CD8-positive, alpha-beta memory T cell (primary cell): ENCODE data around the gene WDFY4. TPM values are rescaled to one million over a fixed set of nuclear protein-coding genes. Genes with fewer than 3 reads are reported as not detected.

Experiments
- CTCF ChIA-PET: fragments of 350-600 bp; sonication (Branson Sonifier 250); formaldehyde crosslinking; loops from one replicate; lab custom pipeline; 2021; ENCODE audit warnings: antibody characterized with exemption; lab: Charles Lee
- POLR2A ChIA-PET: fragments of 350-600 bp; sonication (Branson Sonifier 250); formaldehyde crosslinking; loops from one replicate; lab custom pipeline; 2021; ENCODE audit warnings: antibody characterized with exemption; lab: Charles Lee
- DNase-seq, 5 donors: peaks; one replicate each; pipeline versions ENCODE4 v3.0.0 to v3.0.0-alpha.2; 2020 to 2022; ENCODE audit warnings: mixed read lengths in 1 of 5
- H3K27ac ChIP-seq: one replicate; pipeline ENCODE4 v1.7.0; 2013; ENCODE audit warnings: low read depth, mild to moderate bottlenecking, low read length, moderate library complexity
- H3K27me3 ChIP-seq: 2 replicates; pipeline ENCODE4 v1.7.0; 2013; ENCODE audit warnings: low read length, mild to moderate bottlenecking; ENCODE audit not compliant: insufficient read depth, poor library complexity, severe bottlenecking
- H3K36me3 ChIP-seq: 2 replicates; pipeline ENCODE4 v1.7.0; 2013; ENCODE audit warnings: mild to moderate bottlenecking, low read length, moderate library complexity; ENCODE audit not compliant: insufficient read depth
- H3K4me1 ChIP-seq: 2 replicates; pipeline ENCODE4 v1.7.0; 2013; ENCODE audit warnings: mild to moderate bottlenecking, low read length, moderate library complexity; ENCODE audit not compliant: insufficient read depth
- H3K4me3 ChIP-seq: 2 replicates; pipeline ENCODE4 v1.7.0; 2013; ENCODE audit warnings: mild to moderate bottlenecking, low read length
- H3K9me3 ChIP-seq: 2 replicates; pipeline ENCODE4 v1.7.0; 2013; ENCODE audit warnings: mild to moderate bottlenecking, low read length
- H3K27ac Mint-ChIP-seq, 8 donors: one replicate each; pipeline ENCODE4 v1.8.0; 2020 to 2021; ENCODE audit warnings: mixed read lengths in 8 of 8, mild to moderate bottlenecking in 6 of 8, inconsistent platforms in 3 of 8, moderate library complexity in 3 of 8
- H3K27me3 Mint-ChIP-seq, 2 donors: one replicate each; pipeline ENCODE4 v1.8.0; 2020 to 2021; ENCODE audit warnings: mixed read lengths in 2 of 2, mild to moderate bottlenecking in 1 of 2, moderate library complexity in 1 of 2
- H3K36me3 Mint-ChIP-seq, 3 donors: one replicate each; pipeline ENCODE4 v1.8.0; 2020 to 2021; ENCODE audit warnings: mixed read lengths in 3 of 3, inconsistent platforms in 1 of 3, mild to moderate bottlenecking in 1 of 3
- H3K4me1 Mint-ChIP-seq, 3 donors: one replicate each; pipeline ENCODE4 v1.8.0; 2020 to 2021; ENCODE audit warnings: mixed read lengths in 3 of 3, inconsistent platforms in 1 of 3, mild to moderate bottlenecking in 1 of 3
- H3K4me3 Mint-ChIP-seq, 7 donors: one replicate each; pipeline ENCODE4 v1.8.0; 2020 to 2021; ENCODE audit warnings: mixed read lengths in 7 of 7, mild to moderate bottlenecking in 6 of 7, moderate library complexity in 4 of 7, inconsistent platforms in 2 of 7
- H3K9me3 Mint-ChIP-seq, 5 donors: one replicate each; pipeline ENCODE4 v1.8.0; 2020 to 2022; ENCODE audit warnings: mixed read lengths in 5 of 5, mild to moderate bottlenecking in 3 of 5, moderate library complexity in 2 of 5, inconsistent platforms in 1 of 5
- polyA plus RNA-seq: library from polyadenylated mRNA; unstranded; fragments of 300-500 nt; fragmentation: Illumina TruSeq; gene quantifications from one replicate; pipeline ENCODE4 v1.2.3, GENCODE V29; 2021
- total RNA-seq, 2 experiments: library from RNA; stranded (reverse); gene quantifications; one replicate each; pipeline ENCODE4 v1.2.3, GENCODE V29; 2021

The WDFY4 gene
- total and polyA plus RNA-seq, 3 experiments from 2014 or later = 0.20 to 0.35 TPM; not detected in 1

- Mint-ChIP-seq H3K4me3 (no peak overlapping the region), H3K27ac (no peak overlapping the region), H3K36me3 (no peaks in the 10 kb centered on the region), H3K4me1 (no peaks in the 10 kb centered on the region), H3K27me3 (peaks cover 4 to 15% of the 10 kb centered on the region in 2 donors), H3K9me3 (no peaks in the 10 kb centered on the region)
- H3K36me3 ChIP-seq = no peaks in the 10 kb centered on the region
- no peaks in the 10 kb centered on the region for H3K27me3 ChIP-seq
- H3K27ac ChIP-seq = no peak overlapping the region
- ChIA-PET POLR2A (no interaction called here), CTCF (no interaction called here)
- H3K4me1 ChIP-seq = no peaks in the 10 kb centered on the region
- H3K9me3 ChIP-seq = no peaks in the 10 kb centered on the region
- H3K4me3 ChIP-seq = no peak overlapping the region
- DNase-seq = no peak
These were observed 241.6 kb downstream of the WDFY4 start for GRCh38 chr10:48926255-48926654.

DNA sequence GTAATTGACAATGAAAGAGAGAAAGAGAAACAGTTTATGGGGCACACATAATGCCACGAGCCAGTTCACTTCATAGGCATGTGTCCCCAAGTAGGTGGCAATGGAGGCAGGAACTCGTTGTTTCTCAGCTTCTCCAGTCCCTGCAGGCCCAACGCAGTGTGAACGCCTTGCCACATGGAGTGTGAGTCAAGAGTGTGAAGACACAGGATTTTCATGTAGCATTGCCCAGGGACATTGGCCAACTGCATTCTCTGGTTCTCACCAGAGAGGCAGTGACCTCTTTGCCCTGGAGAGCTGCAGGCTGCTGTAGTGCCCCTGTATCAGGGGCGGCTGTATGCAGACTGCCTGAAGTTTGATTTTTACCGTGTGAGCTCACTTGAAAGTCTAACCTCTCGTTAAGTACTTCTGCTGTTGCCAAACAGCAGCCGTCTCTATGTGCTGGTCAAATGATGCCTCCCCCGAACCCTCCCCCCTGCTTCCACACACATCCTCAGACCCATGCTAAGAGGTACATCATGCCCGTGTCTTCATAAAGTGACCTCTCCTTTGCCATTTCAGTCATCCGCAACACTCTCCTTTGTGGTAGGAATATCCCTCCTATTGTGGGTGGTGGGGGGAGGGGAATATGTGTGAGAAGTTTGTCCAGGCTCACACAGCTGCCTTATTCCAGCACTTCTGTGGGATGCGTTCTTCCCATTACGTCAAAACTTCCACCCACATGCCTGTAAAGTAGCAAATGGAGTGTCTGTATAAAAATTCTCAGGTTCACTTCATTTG is 242.3 kb downstream of the WDFY4 start:
- Histone ChIP-seq H3K36me3 (no peaks in the 10 kb centered on the region), H3K27ac (no peak overlapping the region), H3K9me3 (no peaks in the 10 kb centered on the region), H3K4me3 (no peak overlapping the region), H3K27me3 (no peaks in the 10 kb centered on the region), H3K4me1 (no peaks in the 10 kb centered on the region)
- no peak for DNase-seq
- POLR2A ChIA-PET = no interaction called here
- no peaks in the 10 kb centered on the region for H3K36me3 Mint-ChIP-seq
- no peak overlapping the region for H3K27ac Mint-ChIP-seq
- H3K4me1 Mint-ChIP-seq = no peaks in the 10 kb centered on the region
- no peaks in the 10 kb centered on the region for H3K9me3 Mint-ChIP-seq
- peaks cover 4 to 15% of the 10 kb centered on the region in 2 donors for H3K27me3 Mint-ChIP-seq
- CTCF ChIA-PET = no interaction called here
- no peak overlapping the region for H3K4me3 Mint-ChIP-seq

- H3K9me3 Mint-ChIP-seq = no peaks in the 10 kb centered on the region
- no peaks in the 10 kb centered on the region for H3K36me3 Mint-ChIP-seq
- H3K4me3 Mint-ChIP-seq = no peak overlapping the region
- CTCF ChIA-PET = no interaction called here
- POLR2A ChIA-PET = no interaction called here
- Histone ChIP-seq H3K27ac (no peak overlapping the region), H3K4me1 (no peaks in the 10 kb centered on the region), H3K9me3 (no peaks in the 10 kb centered on the region), H3K4me3 (no peak overlapping the region), H3K27me3 (no peaks in the 10 kb centered on the region), H3K36me3 (no peaks in the 10 kb centered on the region)
- H3K4me1 Mint-ChIP-seq = no peaks in the 10 kb centered on the region
- peaks cover 4 to 15% of the 10 kb centered on the region in 2 donors for H3K27me3 Mint-ChIP-seq
- no peak overlapping the region for H3K27ac Mint-ChIP-seq
- DNase-seq = no peak
These were observed 244.8 kb downstream of the WDFY4 start for GRCh38 chr10:48929413-48929990.

GRCh38 chr10:48931188-48931587 is 246.5 kb downstream of the WDFY4 start:
- Histone ChIP-seq H3K27me3 (no peaks in the 10 kb centered on the region), H3K36me3 (no peaks in the 10 kb centered on the region), H3K4me1 (no peaks in the 10 kb centered on the region), H3K9me3 (no peaks in the 10 kb centered on the region), H3K4me3 (no peak overlapping the region), H3K27ac (no peak overlapping the region)
- Mint-ChIP-seq H3K27me3 (peaks cover 4 to 7% of the 10 kb centered on the region in 2 donors), H3K27ac (no peak overlapping the region), H3K4me3 (no peak overlapping the region), H3K9me3 (no peaks in the 10 kb centered on the region), H3K4me1 (no peaks in the 10 kb centered on the region), H3K36me3 (no peaks in the 10 kb centered on the region)
- ChIA-PET CTCF (no interaction called here), POLR2A (no interaction called here)
- no peak for DNase-seq

DNA sequence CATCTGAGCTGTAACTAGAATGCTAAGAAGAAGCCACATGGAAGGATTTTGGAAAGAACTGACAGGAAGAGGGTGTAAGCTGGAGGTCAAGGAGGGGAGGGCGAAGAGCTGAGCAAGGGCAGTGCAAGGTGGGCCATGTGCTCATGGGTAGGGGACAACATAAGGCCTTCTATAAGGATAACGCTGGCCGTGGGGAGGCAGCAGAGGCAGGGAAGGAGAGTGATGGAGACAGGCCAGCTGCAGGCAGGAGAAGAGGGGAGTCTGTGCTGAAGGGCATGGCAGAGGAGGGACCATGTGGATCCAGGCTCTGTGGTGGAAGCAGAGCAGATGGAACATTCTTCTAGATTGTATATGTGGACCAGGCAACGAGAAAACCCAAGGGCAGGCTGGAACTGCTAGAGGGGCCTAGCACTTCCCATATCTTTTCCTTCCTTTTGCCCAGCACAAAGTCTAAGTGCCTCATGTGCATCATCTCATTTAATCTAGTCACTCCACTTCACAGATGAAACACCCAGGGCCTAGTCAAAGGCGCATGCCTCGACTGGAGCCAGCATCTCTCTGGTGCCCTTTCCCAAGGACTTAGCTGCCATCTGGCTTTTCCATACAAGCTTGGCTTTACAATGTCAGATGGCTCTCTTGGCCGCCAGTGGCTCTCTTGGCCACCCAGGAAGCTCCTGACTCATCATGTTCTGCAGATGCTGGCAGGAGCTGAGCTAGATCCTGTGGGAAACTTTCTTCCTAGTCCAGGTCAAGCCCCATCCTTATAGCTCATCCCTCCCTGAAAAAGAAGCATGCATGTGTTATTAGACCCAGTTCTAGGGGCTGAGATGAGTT is 248.4 kb downstream of the WDFY4 start:
- Histone ChIP-seq H3K36me3 (no peaks in the 10 kb centered on the region), H3K9me3 (no peaks in the 10 kb centered on the region), H3K4me3 (no peak overlapping the region), H3K4me1 (no peaks in the 10 kb centered on the region), H3K27ac (no peak overlapping the region), H3K27me3 (no peaks in the 10 kb centered on the region)
- H3K4me3 Mint-ChIP-seq = no peak overlapping the region
- ChIA-PET POLR2A (no interaction called here), CTCF (interaction anchor here (0.9 kb wide), 1 partner anchor 38 kb away, joined by 3 read pairs; no protein-coding TSS in a partner anchor)
- H3K4me1 Mint-ChIP-seq = no peaks in the 10 kb centered on the region
- H3K27me3 Mint-ChIP-seq = peaks cover 4% of the 10 kb centered on the region in 2 donors
- no peaks in the 10 kb centered on the region for H3K36me3 Mint-ChIP-seq
- no peaks in the 10 kb centered on the region for H3K9me3 Mint-ChIP-seq
- peak overlapping the region in 1 of 8 donors; percentile 88 for H3K27ac Mint-ChIP-seq
- no peak for DNase-seq

DNA sequence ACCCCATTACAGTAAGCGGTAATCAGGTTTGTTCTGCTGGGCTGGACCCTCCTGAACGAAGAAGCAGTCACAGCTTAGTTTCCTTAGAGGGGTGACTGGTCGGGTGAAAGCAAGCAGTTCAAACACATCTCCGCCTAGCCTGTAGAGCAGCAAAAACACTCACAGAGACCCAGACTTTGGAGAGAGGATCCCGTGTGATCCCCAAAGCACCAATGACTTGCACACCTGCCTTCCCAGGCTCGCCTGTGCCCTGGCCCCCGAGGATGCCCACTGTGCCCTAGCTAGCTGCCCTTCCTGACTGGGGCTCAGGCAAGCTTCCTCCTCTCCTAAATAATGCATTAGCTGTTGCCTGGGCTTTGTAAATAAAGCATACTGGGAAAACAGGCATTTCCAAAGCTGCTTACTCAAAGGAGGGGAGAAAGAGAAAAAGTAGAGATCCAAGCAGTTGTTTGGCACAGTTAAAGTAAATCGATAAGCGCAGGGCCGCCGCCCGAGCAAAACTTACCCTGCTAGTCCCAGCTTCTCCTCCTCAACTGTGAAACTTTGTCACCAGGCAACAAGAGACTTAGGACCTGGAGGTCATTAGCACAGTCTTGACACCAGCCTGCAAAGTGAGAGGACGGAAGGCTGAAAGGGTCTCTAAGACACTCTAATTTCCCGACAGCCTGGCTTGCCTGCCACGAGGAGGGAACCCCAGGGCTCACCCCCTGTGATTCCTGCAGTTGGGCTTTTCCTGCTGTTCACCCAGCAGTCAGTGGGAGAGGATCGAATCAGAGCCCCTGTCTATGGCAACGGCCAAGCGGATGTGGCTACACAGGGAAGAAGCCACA is 250.2 kb downstream of the WDFY4 start:
- Mint-ChIP-seq H3K27me3 (peaks cover 0 to 1% of the 10 kb centered on the region in 2 donors), H3K4me3 (no peak overlapping the region), H3K9me3 (no peaks in the 10 kb centered on the region), H3K27ac (no peak overlapping the region), H3K36me3 (no peaks in the 10 kb centered on the region), H3K4me1 (no peaks in the 10 kb centered on the region)
- H3K27ac ChIP-seq = no peak overlapping the region
- H3K36me3 ChIP-seq = no peaks in the 10 kb centered on the region
- DNase-seq = no peak
- no peaks in the 10 kb centered on the region for H3K9me3 ChIP-seq
- H3K4me3 ChIP-seq = no peak overlapping the region
- CTCF ChIA-PET = no interaction called here
- POLR2A ChIA-PET = no interaction called here
- no peaks in the 10 kb centered on the region for H3K27me3 ChIP-seq
- no peaks in the 10 kb centered on the region for H3K4me1 ChIP-seq

DNA sequence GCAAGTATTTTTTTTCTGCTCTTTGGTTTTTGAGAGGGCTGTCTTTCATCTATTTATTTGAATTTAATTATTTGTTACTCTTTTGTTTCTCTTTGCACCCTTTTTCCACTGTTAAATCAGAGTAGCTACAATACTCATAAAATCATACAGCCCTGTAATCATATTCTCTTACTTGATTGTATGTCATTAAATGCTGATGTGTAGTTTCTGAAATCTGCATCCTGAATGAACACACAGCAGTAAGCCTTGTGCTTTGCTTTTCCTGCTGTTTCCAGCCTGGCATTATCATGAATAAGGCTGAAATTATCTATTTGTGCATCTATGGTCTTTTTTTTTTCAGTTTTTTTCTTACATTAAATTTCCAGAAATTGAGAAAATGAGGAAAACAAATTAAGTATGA is 250.9 kb downstream of the WDFY4 start:
- no peak overlapping the region for H3K4me3 ChIP-seq
- no peaks in the 10 kb centered on the region for H3K27me3 ChIP-seq
- H3K9me3 Mint-ChIP-seq = peaks cover 0 to 3% (median 0%) of the 10 kb centered on the region in 5 donors
- no peaks in the 10 kb centered on the region for H3K36me3 Mint-ChIP-seq
- H3K27ac Mint-ChIP-seq = no peak overlapping the region
- no peaks in the 10 kb centered on the region for H3K27me3 Mint-ChIP-seq
- no peaks in the 10 kb centered on the region for H3K36me3 ChIP-seq
- no peak overlapping the region for H3K4me3 Mint-ChIP-seq
- H3K4me1 ChIP-seq = no peaks in the 10 kb centered on the region
- no peak overlapping the region for H3K27ac ChIP-seq
- CTCF ChIA-PET = no interaction called here
- H3K4me1 Mint-ChIP-seq = no peaks in the 10 kb centered on the region
- POLR2A ChIA-PET = no interaction called here
- no peaks in the 10 kb centered on the region for H3K9me3 ChIP-seq
- no peak for DNase-seq
